ENCODE results near the gene FRY. TPM values are rescaled to one million over a fixed set of nuclear protein-coding genes. Genes with fewer than 3 reads are reported as not detected.

FRY gene
- total RNA-seq, 2 donors from 2014 or later = 32.0 to 45.4 TPM

- Histone ChIP-seq H3K4me3 (no peak overlapping the region), H3K27ac (no peak overlapping the region), H3K36me3 (replicated peaks in 1 of 2; ENCODE audit: insufficient read depth in 1 of 2, low read depth in 2 of 2) (no peaks in the 10 kb centered on the region), H3K27me3 (no peaks in the 10 kb centered on the region), H3K9me3 (no peaks in the 10 kb centered on the region), H3K4me1 (no peaks in the 10 kb centered on the region)
- WGBS, 2 donors = 81 to 82% methylated on average over 4 of the region's 4 CpGs
- ATAC-seq (no peak), DNase-seq (no peak)
- intact Hi-C loops (cut with DNase I) = no loop called here
- TF ChIP-seq CTCF (IDR thresholded peaks at IDR 0.05) (no peak), POLR2A (IDR thresholded peaks at IDR 0.05) (no peak)
Measured at GRCh38 chr13:32016631-32017030, 14.9 kb upstream of the FRY start.

- intact Hi-C loops (cut with DNase I) = no loop called here
- H3K4me1 ChIP-seq = no peaks in the 10 kb centered on the region
- no peaks in the 10 kb centered on the region for H3K9me3 ChIP-seq
- no peak for DNase-seq
- H3K36me3 ChIP-seq (replicated peaks in 1 of 2; ENCODE audit: insufficient read depth in 1 of 2, low read depth in 2 of 2) = no peaks in the 10 kb centered on the region
- no peak overlapping the region for H3K27ac ChIP-seq
- WGBS, 2 donors = 85 to 91% methylated on average over 6 of the region's 6 CpGs
- H3K4me3 ChIP-seq = no peak overlapping the region
- no peak for ATAC-seq
- TF ChIP-seq CTCF (IDR thresholded peaks at IDR 0.05) (peak in 1 of 7 experiments; percentile 6), POLR2A (IDR thresholded peaks at IDR 0.05) (no peak)
- H3K27me3 ChIP-seq = no peaks in the 10 kb centered on the region
Measured at GRCh38 chr13:32017474-32017873, 14.1 kb upstream of the FRY start.

GRCh38 chr13:32019612-32020233, 11.9 kb upstream of the FRY start:
- H3K27ac ChIP-seq = no peak overlapping the region
- H3K4me3 ChIP-seq = no peak overlapping the region
- no peak for TF ChIP-seq POLR2A (IDR thresholded peaks at IDR 0.05)
- peak in 6 of 7 experiments; percentile 43 to 58 (median 52) for TF ChIP-seq CTCF (IDR thresholded peaks at IDR 0.05)
- WGBS, 2 donors = 42 to 47% methylated on average over 6 of the region's 6 CpGs
- H3K9me3 ChIP-seq = no peaks in the 10 kb centered on the region
- no peaks in the 10 kb centered on the region for H3K27me3 ChIP-seq
- peaks cover 4% of the 10 kb centered on the region for H3K4me1 ChIP-seq
- intact Hi-C loops (cut with DNase I) = no loop called here
- H3K36me3 ChIP-seq (replicated peaks in 1 of 2; ENCODE audit: insufficient read depth in 1 of 2, low read depth in 2 of 2) = no peaks in the 10 kb centered on the region
- DNase-seq (peak; percentile 19 to 56 (median 35)), ATAC-seq (no peak)

- Histone ChIP-seq H3K4me1 (peaks cover 4% of the 10 kb centered on the region), H3K27ac (no peak overlapping the region), H3K9me3 (no peaks in the 10 kb centered on the region), H3K36me3 (replicated peaks in 1 of 2; ENCODE audit: insufficient read depth in 1 of 2, low read depth in 2 of 2) (no peaks in the 10 kb centered on the region), H3K27me3 (no peaks in the 10 kb centered on the region), H3K4me3 (no peak overlapping the region)
- WGBS, 2 donors = 82 to 84% methylated on average over 1 of the region's 1 CpG
- TF ChIP-seq POLR2A (IDR thresholded peaks at IDR 0.05) (no peak), CTCF (IDR thresholded peaks at IDR 0.05) (no peak)
- ATAC-seq (no peak), DNase-seq (no peak)
- intact Hi-C loops (cut with DNase I) = no loop called here
Measured at GRCh38 chr13:32021785-32022184, 9.8 kb upstream of the FRY start.

- Histone ChIP-seq H3K4me1 (peaks cover 4% of the 10 kb centered on the region), H3K36me3 (replicated peaks in 1 of 2; ENCODE audit: insufficient read depth in 1 of 2, low read depth in 2 of 2) (no peaks in the 10 kb centered on the region), H3K9me3 (no peaks in the 10 kb centered on the region), H3K27ac (no peak overlapping the region), H3K4me3 (no peak overlapping the region), H3K27me3 (no peaks in the 10 kb centered on the region)
- TF ChIP-seq CTCF (IDR thresholded peaks at IDR 0.05) = no peak
- DNase-seq (no peak), ATAC-seq (no peak)
- intact Hi-C loops (cut with DNase I) = no loop called here
- WGBS, 2 donors = 85 to 92% methylated on average over 4 of the region's 4 CpGs
Measured at GRCh38 chr13:32022311-32022710, 9.3 kb upstream of the FRY start.
